Upper lobe of right lung (tissue), 1 donor: Measurements from ENCODE around the gene EXOC4. TPM values are rescaled to one million over a fixed set of nuclear protein-coding genes. Genes with fewer than 3 reads are reported as not detected.

Experiments used
- ATAC-seq: fragments of 200-7000 bp; cut with Tn5 transposase; one replicate; pipeline ENCODE4 v1.9.1; 2020; ENCODE audit warnings: mild to moderate bottlenecking, moderate library complexity
- DNase-seq: peaks from one replicate; pipeline ENCODE4 v3.0.0-alpha.2; 2020
- H3K27ac ChIP-seq: fragments of 200-600 bp; one replicate; pipeline ENCODE4 v1.8.0; 2022
- H3K27me3 ChIP-seq: fragments of 200-600 bp; one replicate; pipeline ENCODE4 v1.8.0; 2022; ENCODE audit warnings: mild to moderate bottlenecking
- H3K36me3 ChIP-seq: fragments of 200-600 bp; one replicate; pipeline ENCODE4 v1.8.0; 2022
- H3K4me1 ChIP-seq: fragments of 200-600 bp; one replicate; pipeline ENCODE4 v1.8.0; 2022
- H3K4me3 ChIP-seq: fragments of 200-600 bp; one replicate; pipeline ENCODE4 v1.8.0; 2022; ENCODE audit warnings: mild to moderate bottlenecking
- H3K9me3 ChIP-seq: fragments of 200-600 bp; one replicate; pipeline ENCODE4 v1.8.0; 2022
- CTCF ChIP-seq: fragments of 200-600 bp; IDR thresholded peaks from one replicate; pipeline ENCODE4 v1.8.0; 2022; ENCODE audit warnings: antibody characterized with exemption
- intact Hi-C: fragments of 100-400 bp; cut with DNase I; formaldehyde crosslinking; loops from one replicate; pipeline ENCODE4 v1.11.0; 2022
- total RNA-seq: library from RNA; stranded (reverse); fragmentation: NEBNext Ultra II Directional; extraction: Animal tissue kit (Norgen Biotek cat#: 25700); gene quantifications from one replicate; pipeline ENCODE4 v1.2.1, GENCODE V29; 2021
- donor health status: DM: no; HTN: yes; CAD: no; lungs with severe emphysema.

EXOC4 gene
- total RNA-seq, 1 donor from 2014 or later: 73.5 TPM

GRCh38 chr7:133822868-133823552, 570.1 kb downstream of the EXOC4 start:
- Histone ChIP-seq H3K27me3 (no peaks in the 10 kb centered on the region), H3K27ac (no peak overlapping the region), H3K36me3 (peaks cover 11% of the 10 kb centered on the region), H3K9me3 (no peaks in the 10 kb centered on the region), H3K4me3 (no peak overlapping the region), H3K4me1 (no peaks in the 10 kb centered on the region)
- DNase-seq: no peak
- intact Hi-C loops: no loop called here
- no peak for TF ChIP-seq CTCF
- ATAC-seq: no peak

GRCh38 chr7:133824132-133824531, 571.3 kb downstream of the EXOC4 start:
- intact Hi-C loops: no loop called here

GRCh38 chr7:133827707-133828623, 575.1 kb downstream of the EXOC4 start:
- intact Hi-C loops: no loop called here
- Histone ChIP-seq H3K9me3 (no peaks in the 10 kb centered on the region), H3K27ac (no peak overlapping the region), H3K4me1 (no peaks in the 10 kb centered on the region), H3K36me3 (no peaks in the 10 kb centered on the region), H3K4me3 (no peak overlapping the region), H3K27me3 (no peaks in the 10 kb centered on the region)
- TF ChIP-seq CTCF: no peak
- DNase-seq (no peak), ATAC-seq (no peak)

More at GRCh38 chr7:133824132-133824531, 571.3 kb downstream of the EXOC4 start:
- Histone ChIP-seq H3K9me3 (no peaks in the 10 kb centered on the region), H3K36me3 (peaks cover under 1% of the 10 kb centered on the region), H3K27me3 (no peaks in the 10 kb centered on the region), H3K27ac (no peak overlapping the region), H3K4me3 (no peak overlapping the region), H3K4me1 (no peaks in the 10 kb centered on the region)
- DNase-seq (no peak), ATAC-seq (no peak)
- TF ChIP-seq CTCF: no peak

- Histone ChIP-seq H3K27me3 (no peaks in the 10 kb centered on the region), H3K27ac (no peak overlapping the region), H3K9me3 (no peaks in the 10 kb centered on the region), H3K36me3 (no peaks in the 10 kb centered on the region), H3K4me3 (no peak overlapping the region), H3K4me1 (no peaks in the 10 kb centered on the region)
- DNase-seq (no peak), ATAC-seq (no peak)
- intact Hi-C loops: no loop called here
- TF ChIP-seq CTCF: no peak
Observed at GRCh38 chr7:133828906-133829305, 576.0 kb downstream of the EXOC4 start.

GRCh38 chr7:133829336-133829897, 576.5 kb downstream of the EXOC4 start:
- ATAC-seq: no peak
- no peak overlapping the region for H3K4me3 ChIP-seq
- H3K27me3 ChIP-seq: no peaks in the 10 kb centered on the region
- H3K9me3 ChIP-seq: no peaks in the 10 kb centered on the region
- no peaks in the 10 kb centered on the region for H3K36me3 ChIP-seq
- no peak for DNase-seq
- no peak overlapping the region for H3K27ac ChIP-seq
- intact Hi-C loops: no loop called here
- no peaks in the 10 kb centered on the region for H3K4me1 ChIP-seq
- TF ChIP-seq CTCF: no peak
